Vagina (tissue), 2 donors: Measurements from ENCODE around the gene CACNA2D4. TPM values are rescaled to one million over a fixed set of nuclear protein-coding genes. Genes with fewer than 3 reads are reported as not detected.

Experiments
- DNase-seq, 2 donors: peaks; one replicate each; pipeline ENCODE4 v3.0.0-alpha.2; 2017; ENCODE audit errors: extremely low spot score in 2 of 2
- H3K27ac ChIP-seq: fragments of 200-600 bp; sonication (generic); one replicate; pipeline ENCODE4 v1.5.1; 2019
- H3K27me3 ChIP-seq: fragments of 200-600 bp; sonication (generic); one replicate; pipeline ENCODE4 v1.5.1; 2019
- H3K36me3 ChIP-seq, 2 donors: fragments of 200-600 bp; sonication (generic); one replicate each; pipeline ENCODE4 v1.5.1; 2017 to 2019
- H3K4me1 ChIP-seq: fragments of 200-600 bp; sonication (generic); one replicate; pipeline ENCODE4 v1.5.1; 2019
- H3K4me3 ChIP-seq, 2 donors: fragments of 200-600 bp; sonication (generic); 1 replicate in 1 of 2; 2 replicates in 1 of 2; pipeline ENCODE4 v1.5.1; 2016 to 2019
- H3K9me3 ChIP-seq: fragments of 200-600 bp; sonication (generic); one replicate; pipeline ENCODE4 v1.5.1; 2019
- POLR2A ChIP-seq, 2 donors: fragments of 450-650 bp; IDR thresholded peaks; one replicate each; pipeline ENCODE4 v1.6.1; 2017; ENCODE audit warnings: antibody characterized with exemption in 2 of 2, mild to moderate bottlenecking in 2 of 2, moderate library complexity in 2 of 2
- POLR2AphosphoS5 ChIP-seq, 2 donors: sonication (generic); formaldehyde crosslinking; IDR thresholded peaks; one replicate each; pipeline ENCODE4 v1.9.0; 2017; ENCODE audit warnings: antibody characterized with exemption in 2 of 2, mild to moderate bottlenecking in 2 of 2, low read depth in 1 of 2; ENCODE audit not compliant: insufficient read depth in 1 of 2
- intact Hi-C: fragments of 100-400 bp; cut with DNase I; formaldehyde crosslinking; loops from one replicate; pipeline ENCODE4 v1.15.1; 2023
- total RNA-seq: library from RNA; depleted of rRNA; stranded (reverse); fragments of >200 nt; gene quantifications from one replicate; pipeline ENCODE4 v1.2.3, GENCODE V29; 2016
- TF ChIP-seq, protein P1 (sequence below), 3 experiments: fragments of 450-650 bp in 2 of 3; fragments of 200-600 bp in 1 of 3; sonication (generic) in 1 of 3; IDR thresholded peaks; one replicate each; pipeline ENCODE4 v1.5.1; 2017 to 2019; ENCODE audit warnings: antibody characterized with exemption in 3 of 3, mild to moderate bottlenecking in 2 of 3, moderate library complexity in 2 of 3

CACNA2D4 gene
- total RNA-seq, 1 donor from 2014 or later, result 2.2 TPM

DNA sequence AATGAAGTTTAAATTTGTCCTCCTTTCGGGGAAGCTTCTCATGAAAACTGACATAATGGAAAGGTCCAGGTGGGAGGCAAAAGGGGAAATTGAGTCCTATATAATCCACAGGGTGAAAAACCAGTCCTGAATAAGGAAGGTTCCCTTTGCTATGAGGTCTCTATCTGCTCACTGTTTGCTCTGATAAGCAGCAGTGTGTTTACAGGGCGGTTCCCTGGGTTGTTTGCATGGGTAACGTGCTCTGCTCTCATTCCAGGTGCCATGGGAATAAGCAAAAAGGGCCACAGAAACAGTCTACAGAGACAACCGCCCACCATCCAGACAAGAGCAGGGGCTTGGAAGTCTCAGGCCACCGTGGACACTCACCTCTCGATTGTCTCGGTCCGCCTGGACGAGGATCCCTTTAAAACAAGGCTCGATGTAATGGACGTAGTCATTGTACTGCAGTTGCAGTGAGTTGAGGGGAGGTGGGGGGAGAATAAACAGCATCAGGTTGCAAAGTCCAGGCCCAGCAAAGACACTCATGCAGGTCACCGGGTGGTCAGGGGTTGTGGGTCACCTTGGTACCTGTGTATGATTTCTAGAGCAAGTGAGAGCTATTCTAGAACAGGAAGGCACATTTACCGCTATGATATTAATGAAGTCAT lies 32.7 kb downstream of the CACNA2D4 start:
- no peaks in the 10 kb centered on the region for H3K4me1 ChIP-seq
- DNase-seq, result peak; percentile 32 to 91
- no peaks in the 10 kb centered on the region for H3K36me3 ChIP-seq
- H3K9me3 ChIP-seq, result no peaks in the 10 kb centered on the region
- TF ChIP-seq, protein P1, sequence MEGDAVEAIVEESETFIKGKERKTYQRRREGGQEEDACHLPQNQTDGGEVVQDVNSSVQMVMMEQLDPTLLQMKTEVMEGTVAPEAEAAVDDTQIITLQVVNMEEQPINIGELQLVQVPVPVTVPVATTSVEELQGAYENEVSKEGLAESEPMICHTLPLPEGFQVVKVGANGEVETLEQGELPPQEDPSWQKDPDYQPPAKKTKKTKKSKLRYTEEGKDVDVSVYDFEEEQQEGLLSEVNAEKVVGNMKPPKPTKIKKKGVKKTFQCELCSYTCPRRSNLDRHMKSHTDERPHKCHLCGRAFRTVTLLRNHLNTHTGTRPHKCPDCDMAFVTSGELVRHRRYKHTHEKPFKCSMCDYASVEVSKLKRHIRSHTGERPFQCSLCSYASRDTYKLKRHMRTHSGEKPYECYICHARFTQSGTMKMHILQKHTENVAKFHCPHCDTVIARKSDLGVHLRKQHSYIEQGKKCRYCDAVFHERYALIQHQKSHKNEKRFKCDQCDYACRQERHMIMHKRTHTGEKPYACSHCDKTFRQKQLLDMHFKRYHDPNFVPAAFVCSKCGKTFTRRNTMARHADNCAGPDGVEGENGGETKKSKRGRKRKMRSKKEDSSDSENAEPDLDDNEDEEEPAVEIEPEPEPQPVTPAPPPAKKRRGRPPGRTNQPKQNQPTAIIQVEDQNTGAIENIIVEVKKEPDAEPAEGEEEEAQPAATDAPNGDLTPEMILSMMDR (IDR thresholded peaks at IDR 0.05), result no peak
- no peak for TF ChIP-seq POLR2AphosphoS5 (IDR thresholded peaks at IDR 0.05; ENCODE audit: insufficient read depth in 1 of 2, low read depth in 1 of 2)
- TF ChIP-seq POLR2A (IDR thresholded peaks at IDR 0.05), result no peak
- intact Hi-C loops, result no loop called here
- no peak overlapping the region for H3K27ac ChIP-seq
- no peak overlapping the region for H3K4me3 ChIP-seq
- H3K27me3 ChIP-seq, result no peaks in the 10 kb centered on the region

DNA sequence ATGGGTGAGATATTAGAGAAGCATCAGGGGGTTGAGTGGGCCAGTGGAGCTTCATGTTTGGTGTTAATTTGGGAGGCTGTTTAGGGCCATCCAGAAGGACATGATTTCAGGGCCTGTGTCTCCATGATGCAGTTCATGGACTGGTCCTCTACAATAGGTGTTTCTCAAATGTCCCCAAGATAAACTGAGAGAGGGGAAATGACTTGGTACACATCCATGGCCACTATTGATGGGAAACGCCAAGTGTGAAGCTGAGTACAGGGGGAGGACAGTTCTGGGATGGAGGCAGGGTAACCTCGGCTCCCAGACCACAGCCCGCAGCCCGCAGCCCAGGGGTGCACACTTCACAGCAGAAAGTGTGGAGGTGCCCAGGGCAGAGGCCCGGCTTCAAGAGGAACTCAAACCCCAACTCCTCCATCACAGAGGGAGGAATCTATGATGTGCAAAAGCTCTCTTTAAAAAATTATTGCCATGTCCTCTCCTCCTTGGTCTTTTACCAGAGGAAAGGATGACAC lies 33.3 kb downstream of the CACNA2D4 start:
- intact Hi-C loops, result no loop called here
- Histone ChIP-seq H3K27ac (no peak overlapping the region), H3K27me3 (no peaks in the 10 kb centered on the region), H3K4me3 (no peak overlapping the region), H3K36me3 (no peaks in the 10 kb centered on the region), H3K4me1 (no peaks in the 10 kb centered on the region), H3K9me3 (no peaks in the 10 kb centered on the region)
- TF ChIP-seq POLR2AphosphoS5 (IDR thresholded peaks at IDR 0.05; ENCODE audit: insufficient read depth in 1 of 2, low read depth in 1 of 2), result no peak
- TF ChIP-seq POLR2A (IDR thresholded peaks at IDR 0.05), result no peak
- TF ChIP-seq, protein P1 (IDR thresholded peaks at IDR 0.05), result no peak
- DNase-seq, result no peak

DNA sequence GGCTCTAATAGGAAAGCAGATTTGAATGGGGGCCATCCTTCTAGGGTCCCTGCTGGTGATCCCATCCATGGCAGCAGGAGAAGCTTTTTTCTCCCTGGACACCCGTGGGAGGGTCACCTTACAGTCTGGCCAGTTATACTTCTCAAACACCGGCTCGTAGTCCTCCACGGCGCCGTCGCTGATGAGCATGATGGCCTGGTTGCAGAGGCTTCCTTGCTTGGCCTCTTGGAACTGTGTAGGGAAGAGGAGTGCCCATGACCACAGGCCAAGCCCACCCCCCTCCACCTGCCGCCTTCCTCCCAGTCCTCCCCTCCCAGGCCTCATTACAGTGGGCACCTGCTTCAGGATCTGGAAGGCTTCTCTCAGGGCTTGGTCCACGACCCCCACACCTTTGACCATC lies 33.8 kb downstream of the CACNA2D4 start:
- intact Hi-C loops, result no loop called here
- no peaks in the 10 kb centered on the region for H3K4me1 ChIP-seq
- no peak overlapping the region for H3K4me3 ChIP-seq
- no peaks in the 10 kb centered on the region for H3K27me3 ChIP-seq
- H3K27ac ChIP-seq, result no peak overlapping the region
- DNase-seq, result peak in 1 of 2 donors; percentile 40
- TF ChIP-seq, protein P1 (IDR thresholded peaks at IDR 0.05), result no peak
- TF ChIP-seq POLR2A (IDR thresholded peaks at IDR 0.05), result no peak
- no peak for TF ChIP-seq POLR2AphosphoS5 (IDR thresholded peaks at IDR 0.05; ENCODE audit: insufficient read depth in 1 of 2, low read depth in 1 of 2)
- H3K9me3 ChIP-seq, result no peaks in the 10 kb centered on the region
- H3K36me3 ChIP-seq, result no peaks in the 10 kb centered on the region

DNA sequence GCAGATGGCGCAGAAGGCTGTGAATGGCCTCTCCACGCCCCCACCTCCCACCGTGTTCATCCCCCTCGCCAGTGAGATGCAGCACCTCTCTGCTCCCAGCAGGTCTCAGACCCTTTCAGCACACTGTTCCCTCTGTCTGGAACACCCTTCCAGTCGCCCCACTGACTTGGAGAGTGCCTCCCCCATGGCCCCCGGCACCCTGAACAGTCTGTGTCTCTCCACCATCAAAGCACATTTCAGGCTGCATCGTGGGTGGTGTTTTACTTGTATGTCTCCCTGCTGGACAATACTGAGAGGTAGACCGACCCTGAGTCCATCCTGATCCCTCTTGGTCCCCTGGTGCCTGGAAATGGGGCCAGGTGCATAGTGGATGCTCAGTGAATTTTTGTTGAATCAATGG lies 34.9 kb downstream of the CACNA2D4 start:
- H3K36me3 ChIP-seq, result no peaks in the 10 kb centered on the region
- intact Hi-C loops, result no loop called here
- H3K4me3 ChIP-seq, result no peak overlapping the region
- no peak overlapping the region for H3K27ac ChIP-seq
- no peak for TF ChIP-seq POLR2AphosphoS5 (IDR thresholded peaks at IDR 0.05; ENCODE audit: insufficient read depth in 1 of 2, low read depth in 1 of 2)
- no peak for TF ChIP-seq POLR2A (IDR thresholded peaks at IDR 0.05)
- TF ChIP-seq, protein P1 (IDR thresholded peaks at IDR 0.05), result no peak
- H3K9me3 ChIP-seq, result no peaks in the 10 kb centered on the region
- no peaks in the 10 kb centered on the region for H3K4me1 ChIP-seq
- DNase-seq, result peak; percentile 49 to 93
- no peaks in the 10 kb centered on the region for H3K27me3 ChIP-seq

DNA sequence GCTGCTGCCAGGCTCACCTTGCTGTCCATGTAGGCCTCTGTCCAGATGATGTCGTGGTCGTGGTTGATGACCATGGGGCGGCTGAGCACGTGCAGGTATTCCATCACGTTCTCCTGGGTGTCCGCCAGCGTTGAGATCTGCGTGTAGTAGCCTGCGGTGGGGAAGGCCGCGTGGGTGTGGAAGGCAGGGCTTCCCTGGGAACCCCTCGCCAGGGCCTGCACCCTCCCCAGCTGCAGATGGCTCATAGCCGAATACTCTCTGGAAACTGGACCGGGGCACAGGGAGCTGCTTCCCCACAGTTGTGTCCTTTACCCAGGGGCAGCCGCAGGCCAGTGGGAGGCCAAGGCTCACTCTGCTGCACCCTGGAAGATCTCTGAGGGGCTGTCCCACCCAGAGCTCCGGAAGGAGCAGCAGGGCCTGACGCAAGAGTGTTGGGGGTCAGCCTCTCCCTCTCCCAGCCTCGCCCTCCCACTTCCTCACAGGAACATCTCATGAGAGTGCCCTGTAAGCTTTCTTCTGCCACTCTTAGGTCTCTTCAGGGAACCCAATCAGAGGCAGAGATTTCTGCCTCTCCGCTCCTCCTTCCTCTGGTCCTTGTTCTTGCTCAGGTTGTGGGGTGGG lies 35.5 kb downstream of the CACNA2D4 start:
- intact Hi-C loops, result no loop called here
- H3K27me3 ChIP-seq, result no peaks in the 10 kb centered on the region
- DNase-seq, result peak; percentile 64 to 93
- H3K4me1 ChIP-seq, result no peaks in the 10 kb centered on the region
- TF ChIP-seq, protein P1 (IDR thresholded peaks at IDR 0.05), result no peak
- no peak for TF ChIP-seq POLR2AphosphoS5 (IDR thresholded peaks at IDR 0.05; ENCODE audit: insufficient read depth in 1 of 2, low read depth in 1 of 2)
- TF ChIP-seq POLR2A (IDR thresholded peaks at IDR 0.05), result no peak
- no peak overlapping the region for H3K27ac ChIP-seq
- no peaks in the 10 kb centered on the region for H3K36me3 ChIP-seq
- no peak overlapping the region for H3K4me3 ChIP-seq
- H3K9me3 ChIP-seq, result no peaks in the 10 kb centered on the region
